Glomerular visceral epithelial cell (primary cell): Measurements from ENCODE around the gene MORN4.
"Not testable (repeated sequence)": the region's sequence is repeated elsewhere in the genome, so short reads cannot be mapped to it uniquely, and the experiment has no call there.

Source experiments
- DNase-seq: peaks from one replicate; pipeline ENCODE4 v3.0.0-alpha.2; 2016; ENCODE audit errors: extremely low spot score

Gene MORN4

GRCh38 chr10:97640868-97641811, 7.8 kb upstream of the MORN4 start:
- DNase-seq, result peak; percentile 17

GRCh38 chr10:97640174-97640867, 7.0 kb upstream of the MORN4 start, which contains the start of gene PI4K2A:
PI4K2A (plus strand) TSS chr10:97640671; CDS start chr10:97640743, 72 bp downstream.
- peak; percentile 100 for DNase-seq

GRCh38 chr10:97639090-97639489, 5.8 kb upstream of the MORN4 start:
- DNase-seq, result not testable (repeated sequence)

GRCh38 chr10:97635577-97635976, 2.3 kb upstream of the MORN4 start:
- no peak for DNase-seq

GRCh38 chr10:97633921-97634320, 621 bp upstream of the MORN4 start:
- no peak for DNase-seq

- no peak for DNase-seq
Measured at GRCh38 chr10:97631098-97631497, 2.2 kb downstream of the MORN4 start.

- peak; percentile 69 for DNase-seq
Measured at GRCh38 chr10:97629289-97629688, 4.0 kb downstream of the MORN4 start.

GRCh38 chr10:97628228-97628627, 5.1 kb downstream of the MORN4 start:
- no peak for DNase-seq

- no peak for DNase-seq
Measured at GRCh38 chr10:97627731-97628130, 5.6 kb downstream of the MORN4 start.

- DNase-seq, result no peak
Measured at GRCh38 chr10:97623277-97623676, 10.0 kb downstream of the MORN4 start.

- no peak for DNase-seq
Measured at GRCh38 chr10:97618733-97619132, 14.6 kb downstream of the MORN4 start.

- DNase-seq, result no peak
Measured at GRCh38 chr10:97618285-97618684, 15.0 kb downstream of the MORN4 start.

- peak; percentile 62 for DNase-seq
Measured at GRCh38 chr10:97612386-97612785, 20.9 kb downstream of the MORN4 start.

- no peak for DNase-seq
Measured at GRCh38 chr10:97611473-97611872, 21.8 kb downstream of the MORN4 start.

- DNase-seq, result no peak
Measured at GRCh38 chr10:97608991-97609561, 24.2 kb downstream of the MORN4 start.

- DNase-seq, result no peak
Measured at GRCh38 chr10:97607095-97607636, 26.1 kb downstream of the MORN4 start.

- DNase-seq, result no peak
Measured at GRCh38 chr10:97601268-97602215, 31.8 kb downstream of the MORN4 start.

- no peak for DNase-seq
Measured at GRCh38 chr10:97600616-97601015, 32.7 kb downstream of the MORN4 start.

- DNase-seq, result no peak
Measured at GRCh38 chr10:97599272-97599619, 34.1 kb downstream of the MORN4 start.

- DNase-seq, result no peak
Measured at GRCh38 chr10:97598407-97599271, 34.7 kb downstream of the MORN4 start.
